Thoracic aorta (tissue), 2 donors: ENCODE data around the gene HLA-DPB1. TPM values are rescaled to one million over a fixed set of nuclear protein-coding genes. Genes with fewer than 3 reads are reported as not detected.

Experiments
- ATAC-seq: fragments of 150-250 bp; one replicate; pipeline ENCODE4 v1.8.0; 2017; ENCODE audit warnings: low read depth; ENCODE audit not compliant: insufficient number of reproducible peaks, low FRiP score
- DNase-seq: peaks from one replicate; pipeline ENCODE4 v3.0.0-alpha.2; 2020; ENCODE audit warnings: low spot score
- H3K27ac ChIP-seq, 2 donors: fragments of 200-600 bp; sonication (generic); 1 replicate in 1 of 2; 2 replicates in 1 of 2; pipeline ENCODE4 v1.5.1; 2016; ENCODE audit warnings: mild to moderate bottlenecking in 2 of 2, moderate library complexity in 2 of 2
- H3K27me3 ChIP-seq: fragments of 200-600 bp; sonication (generic); replicated peaks from 2 replicates; pipeline ENCODE4 v1.6.0; 2016; ENCODE audit warnings: mild to moderate bottlenecking; ENCODE audit not compliant: insufficient read depth
- H3K36me3 ChIP-seq: fragments of 200-600 bp; sonication (generic); one replicate; pipeline ENCODE4 v1.5.1; 2016
- H3K4me1 ChIP-seq, 2 donors: fragments of 200-600 bp; sonication (generic); 1 replicate in 1 of 2; 2 replicates in 1 of 2; pipeline versions ENCODE4 v1.5.1 to v1.6.0; 2016; ENCODE audit warnings: low read depth in 2 of 2, mild to moderate bottlenecking in 1 of 2; ENCODE audit not compliant: control insufficient read depth in 1 of 2
- H3K4me3 ChIP-seq: fragments of 200-600 bp; sonication (generic); 2 replicates; pipeline ENCODE4 v1.5.1; 2016; ENCODE audit warnings: mild to moderate bottlenecking
- H3K9me3 ChIP-seq: fragments of 200-600 bp; sonication (generic); 2 replicates; pipeline ENCODE4 v1.5.1; 2016
- CTCF ChIP-seq: fragments of 200-600 bp; sonication (generic); IDR thresholded peaks from one replicate; pipeline ENCODE4 v1.5.1; 2019; ENCODE audit warnings: antibody characterized with exemption
- total RNA-seq, 2 donors: library from RNA; depleted of rRNA; stranded (reverse); fragments of >200 nt; gene quantifications; one replicate each; pipeline versions ENCODE4 v1.1.0 to v1.2.3, GENCODE V29; 2016

Gene HLA-DPB1
- total RNA-seq, 2 donors from 2014 or later, result 78.4 to 112 TPM

DNA sequence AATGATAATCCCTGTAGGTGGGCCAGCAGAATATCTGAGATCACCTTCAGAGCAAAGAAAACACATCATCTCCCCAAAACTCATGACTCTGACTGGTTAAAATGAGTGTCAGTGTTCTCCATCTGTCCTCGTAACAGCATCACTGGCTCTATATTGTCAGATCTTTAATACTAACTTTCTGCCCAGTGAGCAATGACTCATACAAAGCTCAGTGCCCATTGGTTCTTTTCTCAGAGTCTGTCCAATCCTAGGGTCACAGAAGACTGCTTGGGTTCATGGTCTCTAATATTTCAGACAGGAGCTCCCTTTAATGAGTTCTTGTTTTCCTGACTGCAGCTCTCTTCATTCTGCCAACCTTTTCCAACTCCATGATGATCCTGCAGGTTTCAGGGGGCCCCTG lies 36.4 kb downstream of the HLA-DPB1 start:
- H3K36me3 ChIP-seq, result no peaks in the 10 kb centered on the region
- TF ChIP-seq CTCF, result no peak
- no peak overlapping the region for H3K4me3 ChIP-seq
- H3K27me3 ChIP-seq, result peaks cover 12% of the 10 kb centered on the region
- ATAC-seq (peak; percentile 83), DNase-seq (no peak)
- H3K9me3 ChIP-seq, result no peaks in the 10 kb centered on the region
- no peak overlapping the region for H3K27ac ChIP-seq
- peaks cover 6 to 7% of the 10 kb centered on the region in 2 donors for H3K4me1 ChIP-seq

GRCh38 chr6:33113755-33114154 lies 38.0 kb downstream of the HLA-DPB1 start:
- no peak for TF ChIP-seq CTCF
- Histone ChIP-seq H3K27ac (no peak overlapping the region), H3K4me3 (no peak overlapping the region), H3K4me1 (peaks cover 6 to 8% of the 10 kb centered on the region in 2 donors), H3K36me3 (no peaks in the 10 kb centered on the region), H3K9me3 (no peaks in the 10 kb centered on the region), H3K27me3 (peaks cover 23% of the 10 kb centered on the region)
- ATAC-seq (no peak), DNase-seq (no peak)

DNA sequence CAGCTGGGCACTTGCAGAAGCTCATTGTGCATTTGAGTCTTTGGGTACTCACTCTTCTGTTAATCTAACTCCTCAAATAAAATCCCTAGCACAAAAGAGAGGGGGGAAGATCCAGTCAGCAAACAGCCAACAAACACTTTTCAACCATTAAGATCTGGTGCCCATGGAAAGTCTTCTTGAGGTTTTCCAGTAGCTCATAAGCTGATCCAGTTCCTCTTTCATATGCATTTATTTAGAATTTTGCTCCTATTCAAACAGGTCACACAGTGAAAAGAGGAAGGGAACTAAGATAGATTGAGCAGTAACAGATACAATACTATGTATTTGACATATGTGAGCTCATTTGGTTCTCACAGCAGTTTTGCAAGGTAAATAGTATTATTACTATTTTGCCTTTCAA lies 38.6 kb downstream of the HLA-DPB1 start:
- Histone ChIP-seq H3K27ac (no peak overlapping the region), H3K9me3 (no peaks in the 10 kb centered on the region), H3K4me3 (no peak overlapping the region), H3K27me3 (peaks cover 18% of the 10 kb centered on the region), H3K36me3 (no peaks in the 10 kb centered on the region), H3K4me1 (peaks cover 6 to 8% of the 10 kb centered on the region in 2 donors)
- TF ChIP-seq CTCF, result no peak
- DNase-seq, result no peak
- no peak for ATAC-seq

- no peak for ATAC-seq
- Histone ChIP-seq H3K27ac (no peak overlapping the region), H3K4me1 (peaks cover 6 to 8% of the 10 kb centered on the region in 2 donors), H3K27me3 (peaks cover 17% of the 10 kb centered on the region), H3K4me3 (no peak overlapping the region), H3K36me3 (no peaks in the 10 kb centered on the region), H3K9me3 (no peaks in the 10 kb centered on the region)
- no peak for DNase-seq
- no peak for TF ChIP-seq CTCF
Observed at GRCh38 chr6:33116417-33116816, 40.6 kb downstream of the HLA-DPB1 start.

GRCh38 chr6:33116841-33117711 lies 41.3 kb downstream of the HLA-DPB1 start:
- Histone ChIP-seq H3K27me3 (peaks cover 17% of the 10 kb centered on the region), H3K27ac (no peak overlapping the region), H3K4me3 (peak overlapping the region; percentile 13), H3K9me3 (no peaks in the 10 kb centered on the region), H3K36me3 (no peaks in the 10 kb centered on the region), H3K4me1 (peaks cover 6 to 8% of the 10 kb centered on the region in 2 donors)
- TF ChIP-seq CTCF, result no peak
- DNase-seq, result no peak
- no peak for ATAC-seq
